ENCODE results near the gene SLC17A7.

Gene SLC17A7

GRCh38 chr19:49408816-49409440, 32.4 kb downstream of the SLC17A7 start:
- no peak for DNase-seq (ENCODE audit: low read depth in 2 of 2)

- DNase-seq (ENCODE audit: low read depth in 2 of 2): no peak
Observed at GRCh38 chr19:49407482-49408015, 33.8 kb downstream of the SLC17A7 start.

GRCh38 chr19:49407079-49407478, 34.2 kb downstream of the SLC17A7 start:
- DNase-seq (ENCODE audit: low read depth in 2 of 2): no peak

- DNase-seq (ENCODE audit: low read depth in 2 of 2): no peak
Observed at GRCh38 chr19:49403404-49404187, 37.7 kb downstream of the SLC17A7 start.

GRCh38 chr19:49400029-49400428, 41.3 kb downstream of the SLC17A7 start:
- DNase-seq (ENCODE audit: low read depth in 2 of 2): no peak

- no peak for DNase-seq (ENCODE audit: low read depth in 2 of 2)
Observed at GRCh38 chr19:49398931-49399330, 42.4 kb downstream of the SLC17A7 start.

- no peak for DNase-seq (ENCODE audit: low read depth in 2 of 2)
Observed at GRCh38 chr19:49398001-49398615, 43.2 kb downstream of the SLC17A7 start.

- no peak for DNase-seq (ENCODE audit: low read depth in 2 of 2)
Observed at GRCh38 chr19:49396738-49397505, 44.4 kb downstream of the SLC17A7 start.

- DNase-seq (ENCODE audit: low read depth in 2 of 2): no peak
Observed at GRCh38 chr19:49395581-49396407, 45.5 kb downstream of the SLC17A7 start.

- DNase-seq (ENCODE audit: low read depth in 2 of 2): no peak
Observed at GRCh38 chr19:49393881-49394280, 47.4 kb downstream of the SLC17A7 start.

- peak; percentile 44 to 60 for DNase-seq (ENCODE audit: low read depth in 2 of 2)
Observed at GRCh38 chr19:49391581-49392399, 49.5 kb downstream of the SLC17A7 start.

GRCh38 chr19:49390929-49391359, 50.4 kb downstream of the SLC17A7 start:
- no peak for DNase-seq (ENCODE audit: low read depth in 2 of 2)

- no peak for DNase-seq (ENCODE audit: low read depth in 2 of 2)
Observed at GRCh38 chr19:49390131-49390928, 51.0 kb downstream of the SLC17A7 start.

- no peak for DNase-seq (ENCODE audit: low read depth in 2 of 2)
Observed at GRCh38 chr19:49389406-49389805, 51.9 kb downstream of the SLC17A7 start.

GRCh38 chr19:49387936-49388372, 53.4 kb downstream of the SLC17A7 start, which contains the start of gene KASH5:
Gene KASH5, plus strand, starts transcription at chr19:49388249. Its CDS starts 2,635 bp downstream, at chr19:49390884.
- peak; percentile 66 to 81 for DNase-seq (ENCODE audit: low read depth in 2 of 2)

- no peak for DNase-seq (ENCODE audit: low read depth in 2 of 2)
Observed at GRCh38 chr19:49383599-49383998, 57.7 kb downstream of the SLC17A7 start.

GRCh38 chr19:49382639-49383038, 58.7 kb downstream of the SLC17A7 start:
- no peak for DNase-seq (ENCODE audit: low read depth in 2 of 2)

GRCh38 chr19:49380391-49380790, 60.9 kb downstream of the SLC17A7 start:
- DNase-seq (ENCODE audit: low read depth in 2 of 2): no peak

Data from stimulated activated CD8-positive, alpha-beta memory T cell treated with anti-CD3 and anti-CD28 coated beads, Interleukin-15, amount 100 ng/mL, for 4 hours (primary cell).